Mucosa of descending colon (tissue), 3 donors: Measurements from ENCODE around the gene UGT1A3. TPM values are rescaled to one million over a fixed set of nuclear protein-coding genes. Genes with fewer than 3 reads are reported as not detected.

Experiments
- ATAC-seq: fragments of 200-7000 bp; cut with Tn5 transposase; one replicate; pipeline ENCODE4 v1.9.1; 2020; ENCODE audit warnings: mild to moderate bottlenecking, moderate library complexity
- DNase-seq, 3 donors: peaks; one replicate each; pipeline ENCODE4 v3.0.0-alpha.2; 2020
- H3K36me3 ChIP-seq: fragments of 200-600 bp; one replicate; pipeline ENCODE4 v1.8.0; 2021; ENCODE audit warnings: low read depth, mild to moderate bottlenecking
- H3K4me1 ChIP-seq: fragments of 200-600 bp; one replicate; pipeline ENCODE4 v1.8.0; 2021; ENCODE audit warnings: low read depth, mild to moderate bottlenecking
- H3K4me3 ChIP-seq: fragments of 200-600 bp; one replicate; pipeline ENCODE4 v1.8.0; 2021; ENCODE audit warnings: mild to moderate bottlenecking
- H3K9me3 ChIP-seq: fragments of 200-600 bp; one replicate; pipeline ENCODE4 v1.8.0; 2021; ENCODE audit warnings: mild to moderate bottlenecking
- CTCF ChIP-seq: fragments of 200-600 bp; IDR thresholded peaks from one replicate; pipeline ENCODE4 v1.8.0; 2022; ENCODE audit warnings: antibody characterized with exemption, mild to moderate bottlenecking
- intact Hi-C, 2 donors: fragments of 100-400 bp; cut with DNase I in 1 of 2; cut with micrococcal nuclease in 1 of 2; formaldehyde crosslinking; loops; one replicate each; pipeline versions ENCODE4 v1.11.0 to v1.11.1; 2022; cut with DNase I, micrococcal nuclease
- total RNA-seq, 3 donors: library from RNA; stranded (reverse); fragmentation: NEBNext Ultra II Directional in 2 of 3; extraction: Animal tissue kit (Norgen Biotek cat#: 25700) in 2 of 3; gene quantifications; one replicate each; pipeline versions ENCODE4 v1.2.1 to v1.2.4, GENCODE V29; 2021 to 2023
- donor health status: DM: no; HTN: no; CAD: no; lungs with moderate emphysema.
- donor health status: DM: no; HTN: no; CAD: no.
- donor health status: DM: no; HTN: yes; CAD: no.

UGT1A3 gene
- total RNA-seq, 3 donors from 2014 or later: 2.6 to 4.7 (median 2.7) TPM

GRCh38 chr2:233764761-233765160 lies 35.9 kb downstream of the UGT1A3 start:
- Histone ChIP-seq H3K9me3 (no peaks in the 10 kb centered on the region), H3K36me3 (no peaks in the 10 kb centered on the region), H3K4me1 (peaks cover 6% of the 10 kb centered on the region), H3K4me3 (no peak overlapping the region)
- no peak for TF ChIP-seq CTCF
- DNase-seq (no peak), ATAC-seq (no peak)
- intact Hi-C loops: no loop called here

- intact Hi-C loops: no loop called here
- DNase-seq (peak in 2 of 3 donors; percentile 40 to 42), ATAC-seq (peak; percentile 61)
These were observed 37.6 kb downstream of the UGT1A3 start for GRCh38 chr2:233766416-233766815.

GRCh38 chr2:233768076-233768475 lies 39.2 kb downstream of the UGT1A3 start:
- Histone ChIP-seq H3K4me1 (peaks cover 6% of the 10 kb centered on the region), H3K36me3 (no peaks in the 10 kb centered on the region), H3K9me3 (no peaks in the 10 kb centered on the region), H3K4me3 (no peak overlapping the region)
- ATAC-seq (no peak), DNase-seq (no peak)
- TF ChIP-seq CTCF: no peak
- intact Hi-C loops: no loop called here

More at GRCh38 chr2:233766416-233766815, 37.6 kb downstream of the UGT1A3 start:
- no peak for TF ChIP-seq CTCF
- Histone ChIP-seq H3K4me3 (no peak overlapping the region), H3K36me3 (no peaks in the 10 kb centered on the region), H3K9me3 (no peaks in the 10 kb centered on the region), H3K4me1 (peaks cover 6% of the 10 kb centered on the region)

- no peaks in the 10 kb centered on the region for H3K36me3 ChIP-seq
- H3K4me1 ChIP-seq: peaks cover 3% of the 10 kb centered on the region
- ATAC-seq (no peak), DNase-seq (no peak)
- no peaks in the 10 kb centered on the region for H3K9me3 ChIP-seq
- intact Hi-C loops: no loop called here
- no peak overlapping the region for H3K4me3 ChIP-seq
- no peak for TF ChIP-seq CTCF
These were observed 40.4 kb downstream of the UGT1A3 start for GRCh38 chr2:233769260-233769659.

- Histone ChIP-seq H3K4me1 (no peaks in the 10 kb centered on the region), H3K4me3 (no peak overlapping the region), H3K36me3 (no peaks in the 10 kb centered on the region), H3K9me3 (peaks cover 2% of the 10 kb centered on the region)
- no peak for TF ChIP-seq CTCF
- intact Hi-C loops: no loop called here
- ATAC-seq (no peak), DNase-seq (no peak)
These were observed 43.3 kb downstream of the UGT1A3 start for GRCh38 chr2:233772153-233772552.

- H3K4me3 ChIP-seq: no peak overlapping the region
- ATAC-seq (no peak), DNase-seq (no peak)
- intact Hi-C loops: no loop called here
- TF ChIP-seq CTCF: no peak
- no peaks in the 10 kb centered on the region for H3K36me3 ChIP-seq
- H3K9me3 ChIP-seq: peaks cover 2% of the 10 kb centered on the region
- no peaks in the 10 kb centered on the region for H3K4me1 ChIP-seq
These were observed 43.7 kb downstream of the UGT1A3 start for GRCh38 chr2:233772583-233772982.
